NCI-H446 treated with DMSO at 0.1 percent for 48 hours (cell line): Measurements from ENCODE around the gene PARD3B.
"Not testable (repeated sequence)": the region's sequence is repeated elsewhere in the genome, so short reads cannot be mapped to it uniquely, and the experiment has no call there.

Experiments
- DNase-seq: peaks from one replicate; lab custom pipeline; 2025; lab: John Stamatoyannopoulos, UW

Gene PARD3B

GRCh38 chr2:204539019-204539385 lies 6.3 kb upstream of the PARD3B start:
- no peak for DNase-seq

- DNase-seq: no peak
Observed at GRCh38 chr2:204541637-204542036, 3.6 kb upstream of the PARD3B start.

GRCh38 chr2:204542982-204543608 lies 2.2 kb upstream of the PARD3B start:
- no peak for DNase-seq

GRCh38 chr2:204545861-204546735 lies 823 bp downstream of the PARD3B start:
- DNase-seq: no peak

GRCh38 chr2:204550751-204551511 lies 5.7 kb downstream of the PARD3B start:
- DNase-seq: no peak

GRCh38 chr2:204551512-204551863 lies 6.2 kb downstream of the PARD3B start:
- DNase-seq: no peak

GRCh38 chr2:204557604-204558003 lies 12.3 kb downstream of the PARD3B start:
- no peak for DNase-seq

GRCh38 chr2:204559358-204559757 lies 14.1 kb downstream of the PARD3B start:
- not testable (repeated sequence) for DNase-seq

- no peak for DNase-seq
Observed at GRCh38 chr2:204560902-204561301, 15.6 kb downstream of the PARD3B start.

- no peak for DNase-seq
Observed at GRCh38 chr2:204561771-204562170, 16.5 kb downstream of the PARD3B start.

- no peak for DNase-seq
Observed at GRCh38 chr2:204566439-204566838, 21.2 kb downstream of the PARD3B start.

GRCh38 chr2:204570421-204570820 lies 25.1 kb downstream of the PARD3B start:
- DNase-seq: no peak

- no peak for DNase-seq
Observed at GRCh38 chr2:204571041-204571440, 25.8 kb downstream of the PARD3B start.

GRCh38 chr2:204571911-204572310 lies 26.6 kb downstream of the PARD3B start:
- DNase-seq: no peak

GRCh38 chr2:204573221-204573620 lies 27.9 kb downstream of the PARD3B start:
- no peak for DNase-seq

- no peak for DNase-seq
Observed at GRCh38 chr2:204574486-204574885, 29.2 kb downstream of the PARD3B start.

GRCh38 chr2:204575463-204575862 lies 30.2 kb downstream of the PARD3B start:
- no peak for DNase-seq

GRCh38 chr2:204576362-204576979 lies 31.2 kb downstream of the PARD3B start:
- DNase-seq: no peak

- DNase-seq: no peak
Observed at GRCh38 chr2:204578928-204579598, 33.8 kb downstream of the PARD3B start.

- DNase-seq: no peak
Observed at GRCh38 chr2:204581946-204582345, 36.7 kb downstream of the PARD3B start.

GRCh38 chr2:204583773-204584172 lies 38.5 kb downstream of the PARD3B start:
- DNase-seq: no peak

GRCh38 chr2:204585930-204586329 lies 40.7 kb downstream of the PARD3B start:
- DNase-seq: no peak
